Small intestine (tissue), 16 donors: ENCODE data around the gene TMEM238L. TPM values are rescaled to one million over a fixed set of nuclear protein-coding genes. Genes with fewer than 3 reads are reported as not detected.
"Not testable (repeated sequence)": the region's sequence is repeated elsewhere in the genome, so short reads cannot be mapped to it uniquely, and the experiment has no call there.

Experiments
- DNase-seq, 2 donors: peaks; one replicate each; pipeline versions ENCODE4 v3.0.0 to v3.0.0-alpha.2; 2013
- FAIRE-seq: peaks from 2 replicates; lab custom pipeline; 2012; peaks lifted over from hg19 to GRCh38; lab: Jason Lieb, UNC
- H3K27ac ChIP-seq, 3 donors: one replicate each; pipeline ENCODE4 v1.5.1; 2013; ENCODE audit warnings: low read length in 2 of 3, mild to moderate bottlenecking in 2 of 3, control low read depth in 1 of 3, inconsistent platforms in 1 of 3, low read depth in 1 of 3, moderate library complexity in 1 of 3
- H3K27me3 ChIP-seq, 3 donors: one replicate each; pipeline ENCODE4 v1.6.1; 2013; ENCODE audit warnings: low read length in 3 of 3, inconsistent platforms in 1 of 3; ENCODE audit not compliant: control insufficient read depth in 3 of 3, insufficient read depth in 3 of 3
- H3K36me3 ChIP-seq, 3 donors: one replicate each; pipeline ENCODE4 v1.6.1; 2013; ENCODE audit warnings: low read length in 3 of 3, inconsistent platforms in 1 of 3, low read depth in 1 of 3, mild to moderate bottlenecking in 1 of 3, moderate library complexity in 1 of 3; ENCODE audit not compliant: control insufficient read depth in 3 of 3, insufficient read depth in 2 of 3
- H3K4me1 ChIP-seq, 3 donors: one replicate each; pipeline ENCODE4 v1.6.1; 2013; ENCODE audit warnings: low read length in 2 of 3, inconsistent platforms in 1 of 3, low read depth in 1 of 3, mild to moderate bottlenecking in 1 of 3, moderate library complexity in 1 of 3; ENCODE audit not compliant: control insufficient read depth in 3 of 3, insufficient read depth in 2 of 3
- H3K4me3 ChIP-seq, 3 donors: one replicate each; pipeline ENCODE4 v1.5.1; 2013; ENCODE audit warnings: low read length in 3 of 3, control low read depth in 1 of 3, inconsistent platforms in 1 of 3, low read depth in 1 of 3, mild to moderate bottlenecking in 1 of 3, moderate library complexity in 1 of 3
- H3K9me3 ChIP-seq, 2 donors: one replicate each; pipeline ENCODE4 v1.6.1; 2013; ENCODE audit warnings: low read depth in 1 of 2, low read length in 1 of 2; ENCODE audit not compliant: control insufficient read depth in 2 of 2, insufficient read depth in 1 of 2
- WGBS, 3 donors: extraction: QIAGEN DNeasy Blood & Tissue Kit; methylation state at CpG; one replicate each; pipeline ENCODE4 v1.1.7; 2013; 5-methylcytosine and 5-hydroxymethylcytosine counted together
- long read RNA-seq, 10 donors: transcript quantifications; one replicate each; lab custom pipeline, GENCODE V29; 2026
- polyA plus RNA-seq, 4 donors: library from polyadenylated mRNA; stranded (reverse) in 3 of 4; unstranded in 1 of 4; fragments of 200-250 nt in 3 of 4; fragments of 120-200 nt in 1 of 4; gene quantifications; one replicate each; pipeline versions ENCODE4 v1.2.1 to v1.2.3, GENCODE V29; 2013
- donor health status: healthy with polysubstance abuse.
- donor health status: control.
- donor health status: control.
- donor health status: Bipolar disorder and iron deficiency.
- donor health status: healthy.

The TMEM238L gene
- polyA plus RNA-seq: 10 to 100 TPM in 3 of 4 donors, 1 to 10 TPM in 1; 6.0 to 26.8 (median 20.6) TPM
- long read RNA-seq, donor 1: 0 reads
- long read RNA-seq, donor 2: 0 reads
- long read RNA-seq, donor 3, partial matches to known transcripts: 0 of 2 reads
- long read RNA-seq, donor 3, other reads (novel, unspliced or antisense): 0 of 2 reads
- long read RNA-seq, donor 4, partial matches to known transcripts: 0 of 1 reads
- long read RNA-seq, donor 4, other reads (novel, unspliced or antisense): 0 of 1 reads
- long read RNA-seq, donor 5: 0 reads
- long read RNA-seq, donor 6, partial matches to known transcripts: 0 of 1 reads
- long read RNA-seq, donor 6, other reads (novel, unspliced or antisense): 0 of 1 reads
- long read RNA-seq, donor 7: 0 reads
- long read RNA-seq, donor 8: 0 reads
- long read RNA-seq, donor 9: 0 reads
- long read RNA-seq, donor 10, transcript TMEM238L-202 (2 exons, 1,530 nt): major isoform, 11 of 11 reads
- long read RNA-seq, donor 10, partial matches to known transcripts: 0 of 11 reads
- long read RNA-seq, donor 10, other reads (novel, unspliced or antisense): 0 of 11 reads

GRCh38 chr17:10803830-10804475 is at the start of gene TMEM238L:
Gene TMEM238L, minus strand, starts transcription at chr17:10804099. Its CDS starts 136 bp downstream, at chr17:10803963.
- WGBS, 3 donors: 12 to 53% (median 34%) methylated on average over 16 of the region's 16 CpGs

GRCh38 chr17:10846636-10847035 is 42.7 kb upstream of the TMEM238L start:
- H3K36me3 ChIP-seq, H3K4me3 ChIP-seq, H3K9me3 ChIP-seq, H3K27me3 ChIP-seq, DNase-seq, H3K27ac ChIP-seq, FAIRE-seq: not testable (repeated sequence)
- 87 to 97% (median 96%) methylated on average over 6 of the region's 6 CpGs for WGBS, 3 donors
- peaks cover 0 to 22% (median 4%) of the 10 kb centered on the region in 3 donors for H3K4me1 ChIP-seq

More at GRCh38 chr17:10803830-10804475, at the start of gene TMEM238L:
- Histone ChIP-seq H3K27me3 (no peaks in the 10 kb centered on the region), H3K27ac (peak within 1 kb of the TSS; percentile 56 to 97 (median 96)), H3K4me3 (peak within 1 kb of the TSS; percentile 12 to 54 (median 49)), H3K36me3 (peaks cover 0 to 4% (median 0%) of the 10 kb centered on the region in 3 donors), H3K4me1 (peaks cover 0 to 47% (median 0%) of the 10 kb centered on the region in 3 donors), H3K9me3 (no peaks in the 10 kb centered on the region)
- FAIRE-seq: no peak
- DNase-seq: peak; percentile 47 to 88

- no peaks in the 10 kb centered on the region for H3K27me3 ChIP-seq
- H3K4me3 ChIP-seq: no peak overlapping the region
- H3K36me3 ChIP-seq: no peaks in the 10 kb centered on the region
- H3K4me1 ChIP-seq: peaks cover 0 to 22% (median 4%) of the 10 kb centered on the region in 3 donors
- WGBS, 3 donors: 17 to 18% (median 17%) methylated on average over 6 of the region's 6 CpGs
- peak; percentile 81 for FAIRE-seq
- peaks cover 0 to 5% of the 10 kb centered on the region in 2 donors for H3K9me3 ChIP-seq
- H3K27ac ChIP-seq: no peak overlapping the region
- no peak for DNase-seq
Measured at GRCh38 chr17:10845388-10845751, 41.5 kb upstream of the TMEM238L start.

GRCh38 chr17:10844621-10845387 is 40.9 kb upstream of the TMEM238L start:
- no peak for FAIRE-seq
- Histone ChIP-seq H3K27me3 (no peaks in the 10 kb centered on the region), H3K4me1 (peaks cover 0 to 22% (median 4%) of the 10 kb centered on the region in 3 donors), H3K36me3 (no peaks in the 10 kb centered on the region), H3K9me3 (peaks cover 0 to 5% of the 10 kb centered on the region in 2 donors), H3K4me3 (peak overlapping the region in 2 of 3 donors; percentile 57 to 66), H3K27ac (peak overlapping the region; percentile 81 to 91 (median 91))
- 3 to 4% (median 4%) methylated on average over 27 to 28 of the region's 28 CpGs for WGBS, 3 donors
- peak; percentile 87 to 89 for DNase-seq

- no peaks in the 10 kb centered on the region for H3K27me3 ChIP-seq
- DNase-seq (peak; percentile 77 to 81), FAIRE-seq (no peak)
- peaks cover 0 to 22% (median 4%) of the 10 kb centered on the region in 3 donors for H3K4me1 ChIP-seq
- WGBS, 3 donors: 12 to 38% (median 26%) methylated on average over 7 of the region's 7 CpGs
- H3K36me3 ChIP-seq: no peaks in the 10 kb centered on the region
- H3K9me3 ChIP-seq: peaks cover 0 to 5% of the 10 kb centered on the region in 2 donors
- H3K27ac ChIP-seq: peak overlapping the region; percentile 81 to 91 (median 91)
- H3K4me3 ChIP-seq: peak overlapping the region in 2 of 3 donors; percentile 57 to 66
Measured at GRCh38 chr17:10843811-10844210, 39.9 kb upstream of the TMEM238L start.

GRCh38 chr17:10842658-10843057 is 38.8 kb upstream of the TMEM238L start:
- no peak overlapping the region for H3K4me3 ChIP-seq
- whole genome bisulfite sequencing, 3 donors: 70 to 75% (median 70%) methylated on average over 4 of the region's 4 CpGs
- H3K27me3 ChIP-seq: no peaks in the 10 kb centered on the region
- H3K27ac ChIP-seq: no peak overlapping the region
- H3K36me3 ChIP-seq: no peaks in the 10 kb centered on the region
- H3K4me1 ChIP-seq: peaks cover 0 to 22% (median 4%) of the 10 kb centered on the region in 3 donors
- FAIRE-seq (no peak), DNase-seq (no peak)
- peaks cover 0 to 4% of the 10 kb centered on the region in 2 donors for H3K9me3 ChIP-seq

- Histone ChIP-seq H3K4me1 (peaks cover 0 to 13% (median 2%) of the 10 kb centered on the region in 3 donors), H3K27ac (no peak overlapping the region), H3K27me3 (no peaks in the 10 kb centered on the region), H3K9me3 (no peaks in the 10 kb centered on the region), H3K36me3 (no peaks in the 10 kb centered on the region), H3K4me3 (no peak overlapping the region)
- no peak for FAIRE-seq
- no peak for DNase-seq
- 85 to 94% (median 85%) methylated on average over 5 of the region's 5 CpGs for WGBS, 3 donors
Measured at GRCh38 chr17:10838682-10839081, 34.8 kb upstream of the TMEM238L start.
